Measurements from ENCODE around the gene CALY. TPM values are rescaled to one million over a fixed set of nuclear protein-coding genes. Genes with fewer than 3 reads are reported as not detected.

Gene CALY
- total RNA-seq, 4 donors from 2014 or later = 0.34 TPM; not detected in 3

DNA sequence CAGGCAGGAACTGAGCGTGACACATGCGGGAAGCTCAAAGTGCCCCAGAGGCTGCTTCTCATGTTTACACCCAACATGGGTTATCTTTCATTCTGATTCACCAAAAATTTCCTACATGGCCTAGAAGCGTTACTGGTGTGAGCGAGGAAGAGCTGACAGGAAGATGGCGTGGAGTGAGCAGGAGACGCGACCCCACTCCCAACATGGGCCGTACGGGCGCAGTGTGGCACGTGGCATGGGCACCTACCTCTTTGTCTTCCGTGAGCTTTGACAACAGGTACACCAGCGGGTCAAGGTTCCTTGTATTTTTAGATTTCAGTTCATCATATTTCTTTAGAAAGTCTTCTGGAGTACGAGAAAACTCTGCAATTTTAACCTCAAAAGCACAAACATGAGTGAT, 37.0 kb downstream of the CALY start:
- TF ChIP-seq, protein P1, sequence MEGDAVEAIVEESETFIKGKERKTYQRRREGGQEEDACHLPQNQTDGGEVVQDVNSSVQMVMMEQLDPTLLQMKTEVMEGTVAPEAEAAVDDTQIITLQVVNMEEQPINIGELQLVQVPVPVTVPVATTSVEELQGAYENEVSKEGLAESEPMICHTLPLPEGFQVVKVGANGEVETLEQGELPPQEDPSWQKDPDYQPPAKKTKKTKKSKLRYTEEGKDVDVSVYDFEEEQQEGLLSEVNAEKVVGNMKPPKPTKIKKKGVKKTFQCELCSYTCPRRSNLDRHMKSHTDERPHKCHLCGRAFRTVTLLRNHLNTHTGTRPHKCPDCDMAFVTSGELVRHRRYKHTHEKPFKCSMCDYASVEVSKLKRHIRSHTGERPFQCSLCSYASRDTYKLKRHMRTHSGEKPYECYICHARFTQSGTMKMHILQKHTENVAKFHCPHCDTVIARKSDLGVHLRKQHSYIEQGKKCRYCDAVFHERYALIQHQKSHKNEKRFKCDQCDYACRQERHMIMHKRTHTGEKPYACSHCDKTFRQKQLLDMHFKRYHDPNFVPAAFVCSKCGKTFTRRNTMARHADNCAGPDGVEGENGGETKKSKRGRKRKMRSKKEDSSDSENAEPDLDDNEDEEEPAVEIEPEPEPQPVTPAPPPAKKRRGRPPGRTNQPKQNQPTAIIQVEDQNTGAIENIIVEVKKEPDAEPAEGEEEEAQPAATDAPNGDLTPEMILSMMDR (IDR thresholded peaks at IDR 0.05; ENCODE audit: low read depth) = no peak

DNA sequence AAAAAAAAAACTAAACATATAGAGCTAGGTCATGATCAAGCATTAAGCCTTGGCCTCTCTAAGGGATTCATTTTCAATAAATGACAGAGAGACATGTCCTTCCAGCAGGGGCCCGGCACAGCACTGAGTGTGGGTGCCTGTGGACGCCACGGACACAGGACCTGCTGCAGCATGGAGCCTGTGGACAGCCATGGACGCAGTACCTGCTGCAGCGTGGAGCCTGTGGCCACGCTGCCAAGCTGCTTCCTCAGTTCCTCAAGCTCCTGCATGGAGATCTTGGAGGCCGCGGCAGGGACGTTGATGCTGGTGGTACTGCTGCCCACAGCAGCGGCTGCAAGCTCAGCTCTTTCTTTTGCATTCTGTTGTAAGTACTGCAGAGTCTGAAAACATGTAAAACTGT, 37.5 kb downstream of the CALY start:
- TF ChIP-seq, protein P1 (IDR thresholded peaks at IDR 0.05; ENCODE audit: low read depth) = no peak

DNA sequence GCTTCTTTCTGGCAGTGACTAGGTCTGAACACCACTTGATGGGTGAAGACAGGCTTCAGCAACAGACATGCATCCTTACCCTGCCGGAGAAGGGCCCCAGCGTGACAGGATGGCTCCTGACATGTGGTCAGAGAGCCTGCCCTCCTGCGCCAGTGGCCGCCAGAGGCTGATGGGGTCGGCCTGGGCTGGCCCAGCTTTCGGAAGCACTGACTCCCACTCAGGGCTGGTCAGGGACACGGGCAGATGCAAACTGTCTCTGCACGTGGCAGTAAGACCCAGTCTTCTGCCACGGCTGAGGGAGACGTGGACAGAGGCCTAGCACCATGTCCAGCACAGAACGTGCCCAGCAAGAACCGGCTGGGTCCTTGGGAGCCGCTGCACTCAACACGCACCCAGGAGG, 38.2 kb downstream of the CALY start:
- TF ChIP-seq, protein P1 (IDR thresholded peaks at IDR 0.05; ENCODE audit: low read depth) = no peak

DNA sequence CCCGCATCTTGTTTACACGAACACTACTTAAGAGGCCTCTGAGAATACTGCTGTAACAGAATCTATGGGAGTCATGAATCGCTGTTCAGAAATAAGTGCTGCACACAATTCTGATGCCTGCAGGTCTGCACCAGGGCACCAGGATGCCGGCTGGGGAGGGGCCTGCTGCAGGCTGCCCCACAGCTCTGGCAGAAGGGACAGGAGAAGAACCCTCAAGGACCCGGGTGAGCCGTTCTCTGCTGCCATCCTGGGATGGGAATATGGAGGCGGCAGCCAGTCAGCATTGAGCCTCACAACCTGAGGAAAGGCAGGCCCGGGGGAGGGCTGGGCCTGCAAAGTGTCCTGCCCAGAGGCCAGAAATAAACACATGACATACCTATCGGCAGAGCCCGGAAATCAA, 39.2 kb downstream of the CALY start:
- TF ChIP-seq, protein P1 (IDR thresholded peaks at IDR 0.05; ENCODE audit: low read depth) = no peak

DNA sequence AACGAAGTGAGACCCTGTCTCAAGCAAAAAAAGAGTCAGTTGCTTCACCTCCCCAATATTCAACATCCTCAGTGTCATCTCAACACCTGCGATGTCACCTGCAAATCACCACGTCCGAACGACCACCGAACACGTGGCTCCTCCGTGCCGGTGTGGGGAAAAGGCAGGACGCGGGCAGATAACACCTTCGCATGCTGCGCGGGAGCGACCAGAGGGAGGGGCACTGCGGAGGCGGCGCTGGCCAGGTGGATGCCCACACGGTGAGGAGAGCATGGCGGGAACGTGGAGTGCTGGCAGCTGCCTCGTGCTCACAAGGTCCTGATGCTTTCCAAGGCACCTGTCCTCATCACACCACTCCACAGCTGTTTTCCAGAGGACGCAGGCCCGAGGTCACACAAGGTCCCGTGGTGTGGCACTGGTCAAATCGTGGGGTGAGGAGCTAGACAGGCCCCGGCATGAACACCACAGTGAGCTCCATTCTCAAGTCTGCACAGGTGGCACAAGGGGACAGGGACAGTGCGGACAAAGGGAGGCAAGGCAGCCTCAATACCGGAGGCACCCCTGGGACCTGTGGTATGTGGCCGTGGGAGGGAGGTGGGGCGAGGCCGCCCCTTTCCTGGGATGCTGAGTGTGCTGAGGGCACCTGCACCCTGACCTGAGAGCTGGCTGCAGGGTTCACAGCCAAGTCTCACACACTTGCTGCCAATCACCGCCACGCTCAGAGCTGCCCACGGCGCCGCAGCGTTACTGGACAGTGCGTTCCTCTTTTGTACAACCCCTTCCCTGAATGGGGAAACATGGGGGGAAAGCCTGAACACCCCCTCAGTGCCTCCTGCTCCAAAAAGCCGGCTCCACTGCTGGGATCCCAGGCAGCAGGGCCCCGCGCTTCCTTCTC, 41.0 kb downstream of the CALY start:
- TF ChIP-seq, protein P1 (IDR thresholded peaks at IDR 0.05; ENCODE audit: low read depth) = no peak

DNA sequence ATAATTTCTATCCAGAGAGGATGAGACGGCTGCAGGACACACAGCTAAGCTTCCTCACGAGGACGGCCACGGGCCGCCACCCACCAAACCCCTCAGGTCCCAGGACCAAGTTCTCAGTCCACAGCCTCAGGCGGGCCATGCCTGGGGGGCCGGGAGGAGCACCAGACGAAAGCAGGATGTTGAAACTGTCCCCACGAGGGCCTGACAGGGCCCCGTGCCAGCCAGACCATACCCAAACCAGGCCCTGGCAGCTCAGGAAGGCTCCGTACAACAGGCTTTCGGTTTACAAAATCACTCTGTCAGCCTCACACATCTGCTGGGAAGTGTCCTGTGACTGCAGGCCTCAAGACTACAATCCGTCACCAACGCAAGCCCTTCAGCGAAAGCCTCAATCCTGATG, 42.5 kb downstream of the CALY start:
- TF ChIP-seq, protein P1 (IDR thresholded peaks at IDR 0.05; ENCODE audit: low read depth) = no peak

DNA sequence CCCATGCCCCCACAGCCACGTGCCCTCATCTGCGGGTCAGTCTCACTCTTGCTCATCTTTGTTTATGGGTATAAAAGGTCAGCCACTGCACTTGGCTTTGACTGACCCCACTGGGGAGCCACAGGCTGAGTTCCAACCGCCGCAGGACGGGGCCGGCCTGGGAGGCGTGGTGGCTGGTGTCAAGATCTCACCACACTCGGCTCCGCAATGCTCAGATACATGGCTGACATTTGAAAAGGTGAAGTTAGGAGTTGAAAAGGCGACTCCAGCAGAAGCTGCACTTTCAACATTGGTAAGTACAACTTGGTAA, 42.9 kb downstream of the CALY start:
- TF ChIP-seq, protein P1 (IDR thresholded peaks at IDR 0.05; ENCODE audit: low read depth) = no peak
